SKM-1 treated with dmso at 0.1 percent for 144 hours (cell line): ENCODE data around the gene SLC35F2.

ENCODE experiments used
- DNase-seq: peaks from one replicate; lab custom pipeline; 2025; ENCODE audit not compliant: unreplicated experiment; lab: John Stamatoyannopoulos, UW

Gene SLC35F2

DNA sequence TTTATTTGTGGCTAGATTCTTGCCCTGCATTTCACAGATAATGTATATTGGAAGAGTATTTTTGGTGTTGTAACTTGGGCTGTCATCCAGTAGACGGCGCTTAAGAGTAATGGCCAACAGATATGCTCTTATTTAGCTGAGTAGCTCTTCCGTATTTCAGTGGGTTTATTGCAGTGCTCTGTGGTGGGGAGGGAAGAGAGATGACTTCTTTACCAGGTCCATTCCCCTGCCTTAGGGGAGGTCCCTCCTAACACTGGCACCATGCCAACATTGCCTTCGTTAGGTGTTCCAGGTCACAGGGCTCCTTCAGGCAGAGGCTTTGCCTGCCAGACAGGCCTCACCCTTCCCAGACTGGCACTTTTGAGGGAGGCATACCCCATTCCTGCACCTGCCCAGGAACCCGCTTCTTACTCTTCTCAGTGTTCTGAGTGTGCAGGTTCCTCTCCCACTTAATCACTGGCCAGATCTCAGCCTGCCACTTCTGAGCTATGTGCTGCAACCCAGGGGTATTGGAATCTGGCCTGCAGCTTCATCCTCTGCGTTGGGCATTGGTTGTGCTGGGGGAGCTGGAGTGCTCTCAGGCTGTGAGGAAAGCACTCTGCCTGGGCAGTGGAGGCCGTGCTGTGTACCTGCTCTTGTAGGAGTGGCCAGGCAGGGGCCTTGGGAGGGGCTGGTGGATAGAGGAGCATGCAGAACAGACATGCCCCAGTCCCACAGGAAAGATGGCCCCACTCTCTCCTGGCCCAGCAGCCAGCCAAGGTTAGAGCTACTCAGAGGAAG lies 117.4 kb downstream of the SLC35F2 start:
- DNase-seq = peak; percentile 68
